Pancreas (tissue), 10 donors: ENCODE measurements around the gene CCDC188. TPM values are rescaled to one million over a fixed set of nuclear protein-coding genes. Genes with fewer than 3 reads are reported as not detected.

ENCODE experiments used
- ATAC-seq, 4 donors: fragments of 200-7000 bp; cut with Tn5 transposase; one replicate each; pipeline versions ENCODE4 v1.8.0 to v1.9.1; 2020; ENCODE audit warnings: mild to moderate bottlenecking in 4 of 4, moderate library complexity in 4 of 4
- DNase-seq, 6 donors: peaks; one replicate each; pipeline ENCODE4 v3.0.0-alpha.2; 2020
- FAIRE-seq: peaks from 2 replicates; lab custom pipeline; 2012; peaks lifted over from hg19 to GRCh38; lab: Jason Lieb, UNC
- H3K27ac ChIP-seq, 4 donors: fragments of 200-600 bp; sonication (generic); 1 replicate in 3 of 4; 2 replicates in 1 of 4; pipeline versions ENCODE4 v1.5.0 to v1.8.0; 2020
- H3K27me3 ChIP-seq, 4 donors: fragments of 200-600 bp; one replicate each; pipeline ENCODE4 v1.8.0; 2021
- H3K36me3 ChIP-seq, 3 donors: fragments of 200-600 bp; sonication (generic) in 1 of 3; one replicate each; pipeline versions ENCODE4 v1.5.0 to v1.8.0; 2020 to 2021
- H3K4me1 ChIP-seq, 3 donors: fragments of 200-600 bp; one replicate each; pipeline ENCODE4 v1.8.0; 2021
- H3K4me3 ChIP-seq, 4 donors: fragments of 200-600 bp; sonication (generic) in 2 of 4; one replicate each; pipeline versions ENCODE4 v1.5.0 to v1.8.0; 2020 to 2021
- H3K9me3 ChIP-seq, 4 donors: fragments of 200-600 bp; one replicate each; pipeline ENCODE4 v1.8.0; 2021
- CTCF ChIP-seq, 4 donors: fragments of 200-600 bp; sonication (generic) in 3 of 4; IDR thresholded peaks; one replicate each; pipeline versions ENCODE4 v1.5.0 to v1.8.0; 2021; ENCODE audit warnings: antibody characterized with exemption in 4 of 4
- WGBS, 2 donors: extraction: QIAGEN DNeasy Blood & Tissue Kit; methylation state at CpG; one replicate each; pipeline ENCODE4 v1.1.7; 2013; 5-methylcytosine and 5-hydroxymethylcytosine counted together
- intact Hi-C, 3 donors: fragments of 100-400 bp; cut with DNase I; formaldehyde crosslinking; loops; one replicate each; pipeline versions ENCODE4 v1.11.1 to v1.14.2; 2022
- polyA plus RNA-seq, 2 donors: library from polyadenylated mRNA; stranded (reverse); fragments of 200-250 nt; gene quantifications; one replicate each; pipeline ENCODE4 v1.2.3, GENCODE V29; 2013
- total RNA-seq, 6 donors: library from RNA; stranded (reverse); fragmentation: NEBNext Ultra II Directional in 4 of 6; extraction: Animal tissue kit (Norgen Biotek cat#: 25700) in 4 of 6; gene quantifications; one replicate each; pipeline versions ENCODE4 v1.2.1 to v1.2.4, GENCODE V29; 2021 to 2023
- donor health status: healthy with polysubstance abuse.
- donor health status: DM: no; HTN: no; CAD: no; lungs with moderate emphysema.
- donor health status: DM: no; HTN: no; CAD: no.
- donor health status: control.
- donor health status: control.
- donor health status: Bipolar disorder and iron deficiency.
- donor health status: DM: yes; HTN: yes; CAD: no.
- donor health status: DM: no; HTN: no; CAD: no.
- donor health status: DM: no; HTN: no; CAD: no.
- donor health status: DM: yes; HTN: yes; CAD: no.

The CCDC188 gene
- total and polyA plus RNA-seq, 8 donors = 0.31 to 7.1 (median 0.44) TPM; not detected in 1

- Histone ChIP-seq H3K27ac (no peak overlapping the region), H3K27me3 (no peaks in the 10 kb centered on the region), H3K36me3 (no peaks in the 10 kb centered on the region), H3K9me3 (no peaks in the 10 kb centered on the region), H3K4me3 (no peak overlapping the region), H3K4me1 (no peaks in the 10 kb centered on the region)
- ATAC-seq = no peak
- FAIRE-seq = no peak
- intact Hi-C loops = loop anchor here in 1 of 3 donors (10.0 kb wide), 1 partner anchor 115 kb away; no protein-coding TSS in a partner anchor
- TF ChIP-seq CTCF (IDR thresholded peaks at IDR 0.05) = no peak
- DNase-seq = peak in 1 of 6 donors; percentile 51
- WGBS, 2 donors = 87 to 90% methylated on average over 11 of the region's 11 CpGs
These were observed 10.8 kb downstream of the CCDC188 start for GRCh38 chr22:20140107-20140445.

GRCh38 chr22:20139391-20140106, 11.3 kb downstream of the CCDC188 start:
- TF ChIP-seq CTCF (IDR thresholded peaks at IDR 0.05) = no peak
- DNase-seq = peak in 1 of 6 donors; percentile 60
- 92 to 93% methylated on average over 36 of the region's 36 CpGs for WGBS, 2 donors
- Histone ChIP-seq H3K27ac (no peak overlapping the region), H3K27me3 (no peaks in the 10 kb centered on the region), H3K4me3 (no peak overlapping the region), H3K36me3 (no peaks in the 10 kb centered on the region), H3K9me3 (no peaks in the 10 kb centered on the region), H3K4me1 (no peaks in the 10 kb centered on the region)
- FAIRE-seq = no peak
- intact Hi-C loops = loop anchor here in 1 of 3 donors (10.0 kb wide), 1 partner anchor 115 kb away; no protein-coding TSS in a partner anchor
- no peak for ATAC-seq

GRCh38 chr22:20138868-20139267, 12.0 kb downstream of the CCDC188 start:
- ATAC-seq (no peak), FAIRE-seq (no peak), DNase-seq (peak in 1 of 6 donors; percentile 43)
- Histone ChIP-seq H3K27ac (no peak overlapping the region), H3K9me3 (no peaks in the 10 kb centered on the region), H3K36me3 (no peaks in the 10 kb centered on the region), H3K4me3 (no peak overlapping the region), H3K27me3 (no peaks in the 10 kb centered on the region), H3K4me1 (no peaks in the 10 kb centered on the region)
- intact Hi-C loops = no loop called here
- WGBS, 2 donors = 90 to 92% methylated on average over 15 to 16 of the region's 16 CpGs
- TF ChIP-seq CTCF (IDR thresholded peaks at IDR 0.05) = no peak

GRCh38 chr22:20138417-20138738, 12.5 kb downstream of the CCDC188 start:
- FAIRE-seq (no peak), ATAC-seq (no peak), DNase-seq (no peak)
- Histone ChIP-seq H3K4me3 (no peak overlapping the region), H3K36me3 (no peaks in the 10 kb centered on the region), H3K27ac (no peak overlapping the region), H3K9me3 (no peaks in the 10 kb centered on the region), H3K4me1 (no peaks in the 10 kb centered on the region), H3K27me3 (no peaks in the 10 kb centered on the region)
- intact Hi-C loops = no loop called here
- TF ChIP-seq CTCF (IDR thresholded peaks at IDR 0.05) = no peak
- WGBS, 2 donors = 61 to 63% methylated on average over 4 of the region's 4 CpGs

- no peak for FAIRE-seq
- no peak for TF ChIP-seq CTCF (IDR thresholded peaks at IDR 0.05)
- H3K9me3 ChIP-seq = no peaks in the 10 kb centered on the region
- peaks cover 0 to 2% (median under 1%) of the 10 kb centered on the region in 3 donors for H3K4me1 ChIP-seq
- no peak for ATAC-seq
- H3K4me3 ChIP-seq = no peak overlapping the region
- no peak for DNase-seq
- intact Hi-C loops = no loop called here
- no peaks in the 10 kb centered on the region for H3K36me3 ChIP-seq
- H3K27ac ChIP-seq = no peak overlapping the region
- H3K27me3 ChIP-seq = no peaks in the 10 kb centered on the region
- WGBS, 2 donors = 63 to 71% methylated on average over 25 to 26 of the region's 26 CpGs
These were observed 13.0 kb downstream of the CCDC188 start for GRCh38 chr22:20137671-20138416.
